Fibroblast of skin of scalp (primary cell): ENCODE data around the gene CACNA2D3.

Source experiments
- DNase-seq: peaks from one replicate; pipeline ENCODE4 v3.0.0-alpha.2; 2013

The CACNA2D3 gene

GRCh38 chr3:54897028-54897711, 774.8 kb downstream of the CACNA2D3 start:
- peak; percentile 79 for DNase-seq

- DNase-seq = no peak
These were observed 776.9 kb downstream of the CACNA2D3 start for GRCh38 chr3:54899273-54899672.

- DNase-seq = peak; percentile 56
These were observed 778.7 kb downstream of the CACNA2D3 start for GRCh38 chr3:54900838-54901591.

GRCh38 chr3:54901906-54902685, 779.7 kb downstream of the CACNA2D3 start:
- no peak for DNase-seq

GRCh38 chr3:54905261-54905888, 783.0 kb downstream of the CACNA2D3 start:
- peak; percentile 71 for DNase-seq

GRCh38 chr3:54905920-54906319, 783.6 kb downstream of the CACNA2D3 start:
- no peak for DNase-seq

- DNase-seq = no peak
These were observed 784.4 kb downstream of the CACNA2D3 start for GRCh38 chr3:54906763-54907162.

- DNase-seq = no peak
These were observed 786.8 kb downstream of the CACNA2D3 start for GRCh38 chr3:54909191-54909590.

- DNase-seq = no peak
These were observed 791.8 kb downstream of the CACNA2D3 start for GRCh38 chr3:54914180-54914579.

GRCh38 chr3:54915181-54915580, 792.8 kb downstream of the CACNA2D3 start:
- DNase-seq = no peak

- no peak for DNase-seq
These were observed 793.6 kb downstream of the CACNA2D3 start for GRCh38 chr3:54915976-54916375.

- DNase-seq = peak; percentile 52
These were observed 794.4 kb downstream of the CACNA2D3 start for GRCh38 chr3:54916732-54917131.

- DNase-seq = peak; percentile 85
These were observed 794.8 kb downstream of the CACNA2D3 start for GRCh38 chr3:54917174-54917573.

GRCh38 chr3:54917862-54918261, 795.5 kb downstream of the CACNA2D3 start:
- DNase-seq = peak; percentile 65

GRCh38 chr3:54918516-54918915, 796.2 kb downstream of the CACNA2D3 start:
- no peak for DNase-seq

GRCh38 chr3:54928046-54928770, 805.9 kb downstream of the CACNA2D3 start, which contains the start of gene LRTM1:
Gene LRTM1, minus strand, starts transcription at chr3:54928059. Its CDS starts 148 bp downstream, at chr3:54927911.
- no peak for DNase-seq

- no peak for DNase-seq
These were observed 808.8 kb downstream of the CACNA2D3 start for GRCh38 chr3:54931182-54931581.

- DNase-seq = no peak
These were observed 810.3 kb downstream of the CACNA2D3 start for GRCh38 chr3:54932606-54933005.

GRCh38 chr3:54935869-54936268, 813.5 kb downstream of the CACNA2D3 start:
- no peak for DNase-seq

- DNase-seq = peak; percentile 49
These were observed 814.2 kb downstream of the CACNA2D3 start for GRCh38 chr3:54936561-54936960.

- DNase-seq = no peak
These were observed 817.4 kb downstream of the CACNA2D3 start for GRCh38 chr3:54939557-54940300.
